ENCODE results near the gene PDIA5. TPM values are rescaled to one million over a fixed set of nuclear protein-coding genes. Genes with fewer than 3 reads are reported as not detected.

Gene PDIA5
- total and polyA plus RNA-seq, 7 donors: 4.2 to 23.0 (median 13.9) TPM

DNA sequence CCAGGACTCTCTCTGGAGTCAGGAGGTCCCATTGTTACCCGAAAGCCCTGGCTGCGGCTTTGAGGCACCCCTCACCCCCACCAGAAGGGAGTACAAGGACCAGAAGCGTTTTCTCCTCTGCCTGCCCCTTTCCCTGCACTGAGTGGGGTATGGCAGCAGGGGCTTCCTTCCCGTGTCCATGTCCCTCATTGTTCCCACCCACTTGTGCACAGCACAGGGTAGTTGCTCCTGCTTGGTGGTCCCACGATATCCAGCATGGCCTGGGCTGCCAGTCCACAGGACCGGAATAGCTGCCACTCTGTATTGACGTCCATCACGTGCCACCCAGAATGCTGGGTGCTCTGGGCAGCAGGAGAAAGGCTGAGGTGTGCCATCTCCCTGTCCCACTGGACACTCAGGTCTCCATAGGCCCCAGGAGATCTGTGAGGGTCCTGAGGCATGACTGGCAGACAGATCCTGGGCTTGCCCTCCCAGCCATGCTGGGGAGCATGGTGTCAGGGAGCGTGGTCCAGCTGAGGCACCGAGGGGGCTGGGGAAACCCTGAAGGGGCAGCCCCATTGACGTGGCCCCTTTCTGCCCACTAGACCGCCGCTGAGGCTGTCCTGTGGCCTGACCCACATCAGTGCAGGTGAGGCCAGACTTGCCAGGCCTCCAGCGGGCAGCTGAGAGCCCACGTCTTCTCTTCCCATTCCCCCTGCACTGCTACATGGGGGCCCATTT lies 89.6 kb downstream of the PDIA5 start:
- no peak overlapping the region for H3K4me3 ChIP-seq
- peaks cover 0 to 4% (median 0%) of the 10 kb centered on the region in 4 donors for H3K4me1 ChIP-seq
- WGBS, 2 donors: 96% methylated on average over 15 of the region's 15 CpGs
- TF ChIP-seq EP300 (IDR thresholded peaks at IDR 0.05) (no peak), POLR2A (IDR thresholded peaks at IDR 0.05) (no peak), POLR2AphosphoS5 (IDR thresholded peaks at IDR 0.05) (no peak)
- TF ChIP-seq, protein P1, sequence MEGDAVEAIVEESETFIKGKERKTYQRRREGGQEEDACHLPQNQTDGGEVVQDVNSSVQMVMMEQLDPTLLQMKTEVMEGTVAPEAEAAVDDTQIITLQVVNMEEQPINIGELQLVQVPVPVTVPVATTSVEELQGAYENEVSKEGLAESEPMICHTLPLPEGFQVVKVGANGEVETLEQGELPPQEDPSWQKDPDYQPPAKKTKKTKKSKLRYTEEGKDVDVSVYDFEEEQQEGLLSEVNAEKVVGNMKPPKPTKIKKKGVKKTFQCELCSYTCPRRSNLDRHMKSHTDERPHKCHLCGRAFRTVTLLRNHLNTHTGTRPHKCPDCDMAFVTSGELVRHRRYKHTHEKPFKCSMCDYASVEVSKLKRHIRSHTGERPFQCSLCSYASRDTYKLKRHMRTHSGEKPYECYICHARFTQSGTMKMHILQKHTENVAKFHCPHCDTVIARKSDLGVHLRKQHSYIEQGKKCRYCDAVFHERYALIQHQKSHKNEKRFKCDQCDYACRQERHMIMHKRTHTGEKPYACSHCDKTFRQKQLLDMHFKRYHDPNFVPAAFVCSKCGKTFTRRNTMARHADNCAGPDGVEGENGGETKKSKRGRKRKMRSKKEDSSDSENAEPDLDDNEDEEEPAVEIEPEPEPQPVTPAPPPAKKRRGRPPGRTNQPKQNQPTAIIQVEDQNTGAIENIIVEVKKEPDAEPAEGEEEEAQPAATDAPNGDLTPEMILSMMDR (IDR thresholded peaks at IDR 0.05): no peak
- H3K36me3 ChIP-seq: peaks cover 0 to 60% (median 3%) of the 10 kb centered on the region in 4 donors
- intact Hi-C loops (cut with DNase I): no loop called here
- H3K27ac ChIP-seq: no peak overlapping the region
- no peak for DNase-seq
- H3K9me3 ChIP-seq: no peaks in the 10 kb centered on the region
- H3K27me3 ChIP-seq: no peaks in the 10 kb centered on the region

DNA sequence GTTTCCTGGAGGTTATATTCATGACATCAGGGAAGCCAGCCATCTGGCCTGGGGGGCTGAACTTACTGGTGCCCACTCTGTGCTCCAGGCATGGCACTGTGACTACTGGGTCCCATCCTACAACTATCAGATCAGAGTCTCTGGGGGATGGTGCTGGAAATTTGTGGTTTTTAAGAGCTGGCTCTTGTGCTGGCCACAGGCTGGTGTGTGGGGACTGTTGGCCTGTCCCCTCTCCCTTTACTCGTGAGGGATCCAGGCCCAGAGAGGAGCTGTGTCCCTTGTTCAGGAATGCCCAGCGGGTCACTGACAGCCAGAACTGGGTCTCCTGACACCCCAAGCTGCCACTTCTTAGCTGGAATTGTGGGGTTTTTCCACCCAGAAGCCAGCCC lies 90.4 kb downstream of the PDIA5 start:
- H3K9me3 ChIP-seq: no peaks in the 10 kb centered on the region
- no peaks in the 10 kb centered on the region for H3K27me3 ChIP-seq
- no peak for TF ChIP-seq POLR2AphosphoS5 (IDR thresholded peaks at IDR 0.05)
- TF ChIP-seq, protein P1 (IDR thresholded peaks at IDR 0.05): no peak
- no peak for TF ChIP-seq POLR2A (IDR thresholded peaks at IDR 0.05)
- no peak for TF ChIP-seq EP300 (IDR thresholded peaks at IDR 0.05)
- H3K36me3 ChIP-seq: peaks cover 0 to 66% (median 8%) of the 10 kb centered on the region in 4 donors
- WGBS, 2 donors: 52 to 87% methylated on average over 2 of the region's 2 CpGs
- DNase-seq: no peak
- H3K27ac ChIP-seq: no peak overlapping the region
- H3K4me3 ChIP-seq: no peak overlapping the region
- peaks cover 0 to 4% (median 0%) of the 10 kb centered on the region in 4 donors for H3K4me1 ChIP-seq
- intact Hi-C loops (cut with DNase I): no loop called here

- H3K36me3 ChIP-seq: peaks cover 0 to 66% (median 9%) of the 10 kb centered on the region in 4 donors
- H3K9me3 ChIP-seq: no peaks in the 10 kb centered on the region
- no peak overlapping the region for H3K4me3 ChIP-seq
- H3K27me3 ChIP-seq: no peaks in the 10 kb centered on the region
- intact Hi-C loops (cut with DNase I): no loop called here
- no peak overlapping the region for H3K27ac ChIP-seq
- H3K4me1 ChIP-seq: peaks cover 0 to 4% (median 0%) of the 10 kb centered on the region in 4 donors
- no peak for DNase-seq
- no peak for TF ChIP-seq POLR2A (IDR thresholded peaks at IDR 0.05)
- no peak for TF ChIP-seq POLR2AphosphoS5 (IDR thresholded peaks at IDR 0.05)
- TF ChIP-seq, protein P1 (IDR thresholded peaks at IDR 0.05): no peak
- no peak for TF ChIP-seq EP300 (IDR thresholded peaks at IDR 0.05)
- 35 to 73% methylated on average over 4 of the region's 4 CpGs for WGBS, 2 donors
These were observed 90.9 kb downstream of the PDIA5 start for GRCh38 chr3:123157598-123158287.

- H3K27ac ChIP-seq: no peak overlapping the region
These were observed 91.5 kb downstream of the PDIA5 start for GRCh38 chr3:123158330-123158729.

More at GRCh38 chr3:123158330-123158729, 91.5 kb downstream of the PDIA5 start:
- H3K4me3 ChIP-seq: no peak overlapping the region
- peaks cover 0 to 71% (median 9%) of the 10 kb centered on the region in 4 donors for H3K36me3 ChIP-seq
- WGBS, 2 donors: 51 to 72% methylated on average over 4 of the region's 4 CpGs
- no peak for DNase-seq
- H3K27me3 ChIP-seq: no peaks in the 10 kb centered on the region
- intact Hi-C loops (cut with DNase I): no loop called here
- H3K4me1 ChIP-seq: peaks cover 0 to 4% (median 0%) of the 10 kb centered on the region in 4 donors
- H3K9me3 ChIP-seq: no peaks in the 10 kb centered on the region
- TF ChIP-seq, protein P1 (IDR thresholded peaks at IDR 0.05): no peak
- no peak for TF ChIP-seq EP300 (IDR thresholded peaks at IDR 0.05)
- TF ChIP-seq POLR2A (IDR thresholded peaks at IDR 0.05): no peak
- TF ChIP-seq POLR2AphosphoS5 (IDR thresholded peaks at IDR 0.05): no peak

Measured in sigmoid colon (tissue), 7 donors.